A549 (cell line): ENCODE data around the gene GALNT14. TPM values are rescaled to one million over a fixed set of nuclear protein-coding genes. Genes with fewer than 3 reads are reported as not detected.
"Not testable (repeated sequence)": the region's sequence is repeated elsewhere in the genome, so short reads cannot be mapped to it uniquely, and the experiment has no call there.

ENCODE experiments used
- ATAC-seq, 2 experiments: fragments of 200-7000 bp in 1 of 2; fragments of >200 bp in 1 of 2; cut with Nextera tagmentation in 1 of 2; cut with Tn5 transposase in 1 of 2; 3 replicates each; pipeline versions ENCODE4 v1.8.0 to v1.9.1; 2018 to 2020; ENCODE audit warnings: mild to moderate bottlenecking in 1 of 2, moderate library complexity in 1 of 2
- CTCF ChIA-PET: fragments of 300-600 bp; sonication (Branson Sonifier 250); formaldehyde crosslinking; extraction: SDS; loops from one replicate; lab custom pipeline; 2021; ENCODE audit warnings: antibody characterized with exemption, inconsistent platforms; lab: Yijun Ruan, JAX
- POLR2A ChIA-PET: fragments of 350-600 bp; formaldehyde crosslinking; extraction: SDS; loops from one replicate; lab custom pipeline; 2021; ENCODE audit warnings: antibody characterized with exemption, inconsistent platforms; lab: Yijun Ruan, JAX
- DNase-seq, 2 experiments: peaks; one replicate each; pipeline versions ENCODE4 v3.0.0 to v3.0.0-alpha.2; 2011 to 2016; ENCODE audit warnings: low read depth in 1 of 2, low spot score in 1 of 2
- FAIRE-seq: peaks from 2 replicates; lab custom pipeline; 2011; peaks lifted over from hg19 to GRCh38; lab: Jason Lieb, UNC
- H3K27ac ChIP-seq, 2 experiments: fragments of >200 bp; sonication (Bioruptor Twin); formaldehyde crosslinking; 3 replicates each; pipeline ENCODE4 v1.5.1; 2016 to 2017
- H3K4me1 ChIP-seq: fragments of >200 bp; sonication (Bioruptor Twin); formaldehyde crosslinking; 3 replicates; pipeline ENCODE4 v1.6.1; 2016
- H3K4me2 ChIP-seq: fragments of >200 bp; sonication (Bioruptor Twin); formaldehyde crosslinking; 3 replicates; pipeline ENCODE4 v1.6.1; 2016
- H3K4me3 ChIP-seq: fragments of >200 bp; sonication (Bioruptor Twin); formaldehyde crosslinking; 3 replicates; pipeline ENCODE4 v1.5.1; 2016
- H3K9me3 ChIP-seq: fragments of >200 bp; sonication (Bioruptor Twin); formaldehyde crosslinking; 3 replicates; pipeline ENCODE4 v1.6.1; 2016
- ATOH8 ChIP-seq: fragments of 250-450 bp; sonication (Bioruptor Pico); IDR thresholded peaks from 2 replicates; pipeline ENCODE4 v1.5.0; 2020; ENCODE audit warnings: low read depth, mild to moderate bottlenecking, moderate library complexity
- BCL3 ChIP-seq: fragments of >200 bp; sonication (Bioruptor Twin); formaldehyde crosslinking; IDR thresholded peaks from 3 replicates; pipeline ENCODE4 v1.6.1; 2016
- CBX2 ChIP-seq: fragments of 200-600 bp; sonication (generic); IDR thresholded peaks from 2 replicates; pipeline ENCODE4 v1.6.1; 2016; ENCODE audit warnings: low read depth, mild to moderate bottlenecking, borderline replicate concordance
- CHD4 ChIP-seq: fragments of 200-600 bp; sonication (generic); IDR thresholded peaks from 2 replicates; pipeline ENCODE4 v1.6.1; 2016; ENCODE audit warnings: antibody characterized with exemption, mild to moderate bottlenecking, borderline replicate concordance
- CTCF ChIP-seq: fragments of >200 bp; sonication (Bioruptor Twin); formaldehyde crosslinking; IDR thresholded peaks from 3 replicates; pipeline ENCODE4 v1.5.1; 2016
- EHF ChIP-seq: fragments of 250-450 bp; sonication (Bioruptor Pico); IDR thresholded peaks from 2 replicates; pipeline ENCODE4 v1.5.0; 2020; ENCODE audit warnings: mild to moderate bottlenecking
- ELK1 ChIP-seq: fragments of 150-350 bp; IDR thresholded peaks from 2 replicates; pipeline ENCODE4 v1.6.1; 2014; ENCODE audit warnings: low read depth, mild to moderate bottlenecking, low read length
- ESRRA ChIP-seq: fragments of 150-350 bp; IDR thresholded peaks from 2 replicates; pipeline ENCODE4 v1.6.1; 2014; ENCODE audit warnings: mild to moderate bottlenecking, low read length, borderline replicate concordance
- FOXS1 ChIP-seq: fragments of 250-450 bp; sonication (Bioruptor Pico); IDR thresholded peaks from 2 replicates; pipeline ENCODE4 v1.5.0; 2020; ENCODE audit warnings: mild to moderate bottlenecking, moderate library complexity
- GATA3 ChIP-seq: IDR thresholded peaks from 2 replicates; pipeline ENCODE4 v1.6.1; 2012; ENCODE audit warnings: borderline replicate concordance
- HES2 ChIP-seq: fragments of >200 bp; sonication (Bioruptor Twin); formaldehyde crosslinking; IDR thresholded peaks from 2 replicates; pipeline ENCODE4 v1.6.1; 2016
- HMGXB4 ChIP-seq: fragments of 250-450 bp; sonication (Bioruptor Pico); IDR thresholded peaks from 2 replicates; pipeline ENCODE4 v1.5.0; 2021; ENCODE audit warnings: mild to moderate bottlenecking, moderate library complexity, borderline replicate concordance
- HOXB13 ChIP-seq: fragments of 250-450 bp; sonication (Bioruptor Pico); IDR thresholded peaks from 2 replicates; pipeline ENCODE4 v1.5.0; 2020; ENCODE audit warnings: low read depth, mild to moderate bottlenecking, moderate library complexity
- HOXB5 ChIP-seq: fragments of 250-450 bp; sonication (Bioruptor Pico); IDR thresholded peaks from 2 replicates; pipeline ENCODE4 v1.5.0; 2020; ENCODE audit warnings: mild to moderate bottlenecking, moderate library complexity
- JUN ChIP-seq, 2 experiments: fragments of >200 bp; sonication (Bioruptor Twin); formaldehyde crosslinking; IDR thresholded peaks; 2 replicates in 1 of 2; 3 replicates in 1 of 2; pipeline ENCODE4 v1.6.1; 2016 to 2017
- KDM1A ChIP-seq: fragments of 200-600 bp; sonication (generic); IDR thresholded peaks from 2 replicates; pipeline ENCODE4 v1.6.1; 2016; ENCODE audit warnings: low read depth, mild to moderate bottlenecking
- MAZ ChIP-seq: fragments of 150-350 bp; IDR thresholded peaks from 2 replicates; pipeline ENCODE4 v1.6.1; 2014; ENCODE audit warnings: antibody characterized with exemption, low read depth, low read length, borderline replicate concordance
- NR3C1 ChIP-seq: fragments of >200 bp; sonication (Bioruptor Twin); formaldehyde crosslinking; IDR thresholded peaks from 3 replicates; pipeline ENCODE4 v1.6.1; 2017
- POLR2A ChIP-seq: IDR thresholded peaks from 2 replicates; pipeline ENCODE4 v1.6.1; 2012; ENCODE audit warnings: mild to moderate bottlenecking, low read length
- RCOR1 ChIP-seq: fragments of 150-350 bp; IDR thresholded peaks from 2 replicates; pipeline ENCODE4 v1.6.1; 2014; ENCODE audit warnings: antibody characterized with exemption, low read length, low read depth
- RFX5 ChIP-seq: fragments of 450-650 bp; IDR thresholded peaks from 2 replicates; pipeline ENCODE4 v1.7.1; 2014; ENCODE audit warnings: antibody characterized with exemption, mild to moderate bottlenecking, moderate library complexity
- RNF2 ChIP-seq: fragments of 200-600 bp; sonication (generic); IDR thresholded peaks from 2 replicates; pipeline ENCODE4 v1.6.1; 2016; ENCODE audit warnings: low read depth, mild to moderate bottlenecking, antibody characterized with exemption, moderate library complexity, borderline replicate concordance
- SMC3 ChIP-seq: fragments of >200 bp; sonication (Bioruptor Twin); formaldehyde crosslinking; IDR thresholded peaks from 3 replicates; pipeline ENCODE4 v1.6.1; 2018; ENCODE audit warnings: inconsistent platforms
- USF2 ChIP-seq: fragments of 450-650 bp; IDR thresholded peaks from 2 replicates; pipeline ENCODE4 v1.6.1; 2014; ENCODE audit warnings: antibody characterized with exemption
- ZNF302 ChIP-seq: fragments of 250-450 bp; sonication (Bioruptor Pico); IDR thresholded peaks from 2 replicates; pipeline ENCODE4 v1.9.0; 2021; ENCODE audit warnings: inconsistent platforms, mild to moderate bottlenecking, moderate library complexity
- ZSCAN20 ChIP-seq: fragments of 250-450 bp; sonication (Bioruptor Pico); IDR thresholded peaks from 2 replicates; pipeline ENCODE4 v1.8.0; 2022; ENCODE audit warnings: mild to moderate bottlenecking, moderate library complexity
- WGBS: methylation state at CpG from one replicate; pipeline ENCODE4 v1.1.6; 2017; ENCODE audit errors: missing lambda C conversion rate; 5-methylcytosine and 5-hydroxymethylcytosine counted together
- polyA plus RNA-seq, 4 experiments: library from polyadenylated mRNA; depleted of rRNA in 3 of 4; stranded (reverse); fragments of >200 nt; fragmentation: RNase III in 1 of 4; extraction: RNeasy Plus Mini Kit Qiagen cat#74134 plus additional on column Dnase treatment in 1 of 4; gene quantifications; 2 replicates in 3 of 4; 3 replicates in 1 of 4; pipeline ENCODE4 v1.2.3, GENCODE V29; 2011 to 2017

The GALNT14 gene
- polyA plus RNA-seq, 2 of the 4 experiments (the other 2 are of a cell fraction) = 34.4 to 38.3 TPM

GRCh38 chr2:31187166-31187565 is 48.9 kb upstream of the GALNT14 start:
- H3K27ac ChIP-seq = no peak overlapping the region
- no peaks in the 10 kb centered on the region for H3K9me3 ChIP-seq
- TF ChIP-seq FOXS1 (CRISPR knock-in tag) (no peak), HES2 (no peak), ATOH8 (CRISPR knock-in tag) (no peak), HMGXB4 (CRISPR knock-in tag) (no peak), POLR2A (no peak), CHD4 (no peak), KDM1A (no peak), RFX5 (no peak), ZNF302 (CRISPR knock-in tag) (no peak), GATA3 (no peak), BCL3 (no peak), ESRRA (no peak), NR3C1 (no peak), JUN (IDR thresholded peaks at IDR 0.05) (no peak), SMC3 (no peak), RNF2 (no peak), CTCF (no peak), ZSCAN20 (CRISPR knock-in tag) (no peak)
- FAIRE-seq (no peak), ATAC-seq (no peak), DNase-seq (no peak)
- no peak overlapping the region for H3K4me2 ChIP-seq
- no peaks in the 10 kb centered on the region for H3K4me1 ChIP-seq
- WGBS = 45% methylated on average over 4 of the region's 4 CpGs
- ChIA-PET POLR2A (no interaction called here), CTCF (interaction anchor here (1.2 to 2.8 kb wide), 4 partner anchors 13 to 475 kb away, joined by 3 to 12 read pairs (median 4); no protein-coding TSS in a partner anchor)
- no peak overlapping the region for H3K4me3 ChIP-seq

GRCh38 chr2:31183973-31184372 is 45.7 kb upstream of the GALNT14 start:
- DNase-seq, FAIRE-seq, H3K27ac ChIP-seq, H3K4me2 ChIP-seq, H3K9me3 ChIP-seq, POLR2A ChIA-PET, H3K4me3 ChIP-seq, ATAC-seq, H3K4me1 ChIP-seq: not testable (repeated sequence)
- CTCF ChIA-PET = interaction anchor here (1.2 kb wide), 1 partner anchor 14 kb away, joined by 4 read pairs; no protein-coding TSS in a partner anchor
- 52% methylated on average over 7 of the region's 7 CpGs for WGBS

- 42% methylated on average over 10 of the region's 10 CpGs for WGBS
- FAIRE-seq (no peak), ATAC-seq (no peak), DNase-seq (no peak)
- H3K4me1 ChIP-seq = no peaks in the 10 kb centered on the region
- ChIA-PET POLR2A (no interaction called here), CTCF (interaction anchor here (1.6 to 18.8 kb wide), 4 partner anchors 14 to 466 kb away, joined by 4 to 272 read pairs (median 8); partner anchors contain the start of gene GALNT14)
- no peak for TF ChIP-seq USF2
- no peak for TF ChIP-seq MAZ
- TF ChIP-seq HOXB5 (CRISPR knock-in tag) = no peak
- no peak for TF ChIP-seq CBX2
- TF ChIP-seq KDM1A = no peak
- TF ChIP-seq EHF (CRISPR knock-in tag) = no peak
- no peak for TF ChIP-seq ZNF302 (CRISPR knock-in tag)
- TF ChIP-seq RCOR1 = no peak
- TF ChIP-seq ESRRA = no peak
- no peak for TF ChIP-seq ELK1
- no peak for TF ChIP-seq JUN (IDR thresholded peaks at IDR 0.05)
- no peak for TF ChIP-seq HOXB13 (CRISPR knock-in tag)
- no peak overlapping the region for H3K4me3 ChIP-seq
- no peak overlapping the region for H3K27ac ChIP-seq
- no peak overlapping the region for H3K4me2 ChIP-seq
- no peaks in the 10 kb centered on the region for H3K9me3 ChIP-seq
Observed at GRCh38 chr2:31176742-31177141, 38.5 kb upstream of the GALNT14 start.
